HG03159 (cell line): ENCODE data around the gene RASGRP4.
A peak's percentile ranks its signal among the peaks of the same experiment; 100 is the strongest.
"Not testable (repeated sequence)": the region's sequence is repeated elsewhere in the genome, so short reads cannot be mapped to it uniquely, and the experiment has no call there.

Experiments
- ATAC-seq: cut with Tn5 transposase; IDR thresholded peaks from one replicate; pipeline ENCODE4 v1.9.1; 2021; ENCODE audit warnings: mild to moderate bottlenecking, moderate library complexity; ENCODE audit not compliant: unreplicated experiment

RASGRP4 gene

DNA sequence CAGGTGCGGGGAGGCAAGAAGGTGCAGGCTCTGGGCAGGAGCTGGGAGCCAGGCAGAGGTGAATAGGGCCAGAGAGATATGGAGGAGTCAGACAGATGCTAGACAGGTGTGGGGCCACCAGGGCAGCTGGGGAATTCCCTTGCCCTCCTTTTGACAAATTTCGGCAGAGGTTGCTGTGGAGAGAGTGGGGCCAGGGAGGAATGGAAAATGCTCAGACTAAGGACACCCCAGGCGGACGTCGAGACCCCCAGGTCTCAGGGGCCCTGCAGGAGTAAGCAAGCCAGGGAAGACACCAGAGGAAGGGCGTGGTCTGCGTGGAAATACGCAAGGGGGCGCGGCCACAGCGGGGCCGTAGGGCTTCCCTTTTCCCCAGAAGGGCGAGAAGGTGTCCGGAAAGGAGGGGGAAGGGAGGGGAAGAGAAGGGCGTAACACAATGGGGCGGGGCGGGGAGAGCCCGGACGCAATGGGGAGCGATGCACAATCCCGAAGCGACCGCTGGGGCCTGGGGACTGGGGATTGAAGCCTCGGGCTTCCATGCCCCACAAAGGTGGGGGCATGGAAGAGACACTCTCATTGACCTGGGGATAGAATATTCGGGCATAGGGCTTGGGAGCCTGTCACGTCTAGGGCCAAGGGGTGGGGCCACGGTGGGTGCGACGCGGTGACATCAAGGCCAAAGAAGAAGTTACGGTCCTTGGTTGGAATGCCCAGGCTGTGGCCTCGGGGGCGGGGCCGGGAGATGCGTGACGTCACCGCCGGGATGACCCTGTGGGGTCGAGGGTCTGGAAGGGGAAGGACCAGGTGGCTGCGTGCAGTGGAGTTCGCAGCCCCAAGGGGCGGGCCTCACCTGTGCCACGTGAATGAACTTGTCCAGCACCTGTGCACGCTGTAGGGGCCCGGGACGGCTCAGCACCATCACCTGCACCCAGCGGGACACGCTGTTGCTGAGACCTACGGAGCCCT is 8.2 kb downstream of the RASGRP4 start:
- ATAC-seq: no peak

DNA sequence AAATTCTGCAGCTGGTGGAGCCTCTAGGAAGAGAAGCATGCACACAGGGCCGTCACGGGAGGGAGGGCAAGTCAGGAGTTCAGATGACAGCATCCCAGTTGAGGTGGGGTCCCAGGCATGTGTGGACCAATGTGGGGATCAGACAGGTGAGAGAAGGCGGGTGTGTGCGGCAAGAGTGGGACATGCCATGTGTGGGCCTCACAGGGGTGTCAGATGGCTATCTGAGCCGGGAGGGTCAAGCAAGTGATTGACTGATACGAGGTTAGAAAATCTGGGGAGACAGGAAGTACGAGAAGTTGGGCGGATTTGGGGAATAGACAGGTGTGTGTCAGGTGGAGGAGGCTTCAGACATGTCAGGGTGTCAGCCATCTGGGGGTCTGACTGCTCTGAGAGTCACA is 8.9 kb downstream of the RASGRP4 start:
- ATAC-seq: no peak

DNA sequence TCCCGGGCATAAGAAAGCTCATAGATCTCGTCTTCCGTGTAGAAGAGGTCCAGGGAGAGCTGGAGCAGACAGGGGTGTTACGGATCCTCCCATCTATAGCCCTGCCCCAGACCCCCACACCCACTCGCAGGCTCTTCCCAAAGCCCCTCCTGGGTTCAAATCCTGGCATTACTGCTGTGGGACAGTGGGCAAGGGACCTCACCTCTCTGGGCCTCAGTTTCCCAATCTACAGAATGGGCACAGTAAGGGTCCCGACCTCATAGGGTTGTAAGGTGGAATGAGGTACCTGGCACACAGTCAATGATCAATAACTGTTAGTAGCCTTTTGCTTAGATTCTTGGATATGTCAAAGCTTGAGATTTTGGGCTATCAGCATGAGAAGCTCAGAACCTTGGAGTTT is 12.6 kb downstream of the RASGRP4 start:
- no peak for ATAC-seq

DNA sequence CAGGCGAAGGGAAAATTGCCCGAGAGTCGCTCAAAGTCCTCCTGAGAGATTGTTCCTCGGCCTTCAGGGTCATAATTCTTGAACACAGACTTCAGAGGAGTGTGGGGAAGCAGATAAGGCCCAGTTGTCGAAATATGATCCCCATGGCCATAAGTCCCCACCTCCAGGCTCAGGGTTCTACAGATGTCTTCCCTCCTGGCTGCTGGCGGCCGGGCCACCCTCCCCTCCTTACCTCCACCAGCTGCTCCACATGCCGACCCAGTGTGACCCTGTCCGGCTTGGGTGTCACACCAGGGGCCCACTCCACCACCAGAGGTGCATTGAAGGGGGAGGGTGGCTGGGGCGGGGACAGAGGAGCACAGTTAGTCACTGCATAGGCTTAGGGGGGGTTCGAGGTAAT is 13.1 kb downstream of the RASGRP4 start:
- no peak for ATAC-seq

DNA sequence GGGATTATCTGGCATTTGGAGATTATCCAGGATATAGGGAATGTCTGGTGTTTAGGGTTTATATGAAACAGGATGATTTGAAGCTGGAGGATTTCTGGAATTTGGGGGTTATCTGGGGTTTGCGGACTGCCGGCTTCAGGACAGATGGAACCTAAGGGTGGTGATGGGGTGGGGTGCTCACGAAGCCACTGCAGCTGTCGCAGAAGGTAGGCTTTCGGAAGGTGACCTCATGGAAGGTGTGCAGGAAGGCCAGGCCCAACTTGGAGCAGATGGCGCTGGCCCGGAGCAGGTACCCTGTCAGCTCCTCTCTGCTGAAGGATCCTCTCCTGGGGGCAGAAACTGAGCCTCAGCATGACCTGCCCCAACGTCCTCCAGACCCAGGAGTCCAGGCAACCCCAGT is 13.5 kb downstream of the RASGRP4 start:
- no peak for ATAC-seq

- ATAC-seq: not testable (repeated sequence)
Measured at GRCh38 chr19:38411898-38412297, 14.1 kb downstream of the RASGRP4 start.

GRCh38 chr19:38411041-38411712 is 14.8 kb downstream of the RASGRP4 start:
- no peak for ATAC-seq

GRCh38 chr19:38410407-38410806 is 15.6 kb downstream of the RASGRP4 start:
- ATAC-seq: not testable (repeated sequence)

DNA sequence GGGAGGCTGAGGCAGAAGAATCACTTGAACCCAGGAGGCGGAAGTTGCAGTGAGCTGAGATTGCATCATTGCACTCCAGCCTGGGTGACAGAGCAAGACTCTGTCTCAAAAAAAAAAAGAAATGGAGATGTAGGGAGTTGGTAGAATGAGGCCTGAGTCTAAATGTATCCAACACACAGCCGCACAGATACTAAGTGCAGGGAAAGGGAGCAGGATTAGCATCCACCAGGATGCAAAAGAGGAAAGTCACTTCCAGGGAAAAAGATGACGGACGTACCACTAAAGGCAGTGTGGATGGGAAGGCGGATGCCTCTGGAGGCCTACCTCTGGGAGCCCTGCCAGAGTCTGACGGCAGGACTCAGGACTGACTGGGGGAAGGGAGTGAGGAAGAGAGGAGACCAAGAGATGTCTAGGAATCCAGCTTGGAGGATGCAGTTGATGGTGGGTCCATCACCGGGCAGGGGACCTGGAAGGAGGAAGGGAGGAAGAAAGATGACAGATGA is 16.3 kb downstream of the RASGRP4 start:
- no peak for ATAC-seq

- no peak for ATAC-seq
Measured at GRCh38 chr19:38405276-38405675, 20.7 kb downstream of the RASGRP4 start.

DNA sequence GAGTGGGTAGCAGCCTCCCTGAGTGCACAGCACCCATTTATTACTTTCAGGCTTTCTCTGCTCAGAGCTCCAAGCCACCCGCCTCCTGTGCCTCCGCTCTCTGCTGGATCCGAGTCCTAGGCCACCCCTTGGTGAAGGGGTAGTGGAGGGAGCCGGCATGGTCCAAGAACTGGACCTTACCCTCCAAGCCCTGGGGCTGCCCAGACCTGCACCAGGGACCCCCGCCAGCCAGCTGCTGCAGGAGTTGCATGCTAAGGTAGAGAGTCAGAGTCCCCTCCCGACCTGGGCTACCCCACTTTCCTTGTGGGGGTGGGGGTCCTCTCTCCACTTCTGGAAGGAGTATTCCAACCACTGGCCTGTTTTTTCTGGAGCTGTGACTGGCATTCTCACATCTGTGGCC is 21.2 kb downstream of the RASGRP4 start:
- no peak for ATAC-seq

DNA sequence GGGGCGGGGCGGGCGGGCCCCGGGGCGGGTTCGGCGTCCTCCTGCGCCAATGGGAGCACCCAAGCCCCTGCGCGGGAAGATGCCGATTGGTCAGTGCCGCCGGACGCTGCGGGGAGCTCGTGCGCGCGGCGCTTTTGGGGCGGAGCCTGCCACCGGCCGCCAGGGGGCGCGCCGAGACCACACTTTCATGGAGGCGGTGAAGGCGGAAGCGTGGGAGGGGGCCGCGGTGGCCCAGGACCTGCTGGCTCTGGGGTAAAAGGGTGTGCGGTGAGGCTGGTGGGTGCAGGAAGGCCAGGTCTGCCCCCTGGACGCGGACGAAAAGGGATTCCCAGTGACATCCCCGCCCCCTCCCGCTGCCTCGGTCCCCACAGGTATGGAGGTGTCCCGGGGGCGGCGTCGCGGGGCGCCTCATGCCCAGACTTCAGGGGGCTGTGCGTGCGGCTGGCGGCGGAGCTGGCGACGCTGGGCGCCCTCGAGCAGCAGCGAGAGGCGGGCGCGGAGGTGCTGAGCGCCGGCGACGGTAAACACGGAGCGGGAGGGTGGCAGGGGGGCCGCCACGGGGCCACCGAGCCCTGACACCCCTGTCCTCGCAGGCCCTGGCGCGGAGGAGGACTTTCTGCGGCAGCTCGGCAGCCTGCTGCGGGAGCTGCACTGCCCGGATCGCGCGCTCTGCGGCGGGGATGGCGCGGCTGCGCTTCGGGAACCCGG is 22.9 kb downstream of the RASGRP4 start, which contains the start of gene FAM98C:
Gene FAM98C, plus strand, starts transcription at position 127 of the 708 bp plus-strand sequence. Its CDS starts 61 bp downstream, at position 188.
- ATAC-seq: peak; percentile 85

DNA sequence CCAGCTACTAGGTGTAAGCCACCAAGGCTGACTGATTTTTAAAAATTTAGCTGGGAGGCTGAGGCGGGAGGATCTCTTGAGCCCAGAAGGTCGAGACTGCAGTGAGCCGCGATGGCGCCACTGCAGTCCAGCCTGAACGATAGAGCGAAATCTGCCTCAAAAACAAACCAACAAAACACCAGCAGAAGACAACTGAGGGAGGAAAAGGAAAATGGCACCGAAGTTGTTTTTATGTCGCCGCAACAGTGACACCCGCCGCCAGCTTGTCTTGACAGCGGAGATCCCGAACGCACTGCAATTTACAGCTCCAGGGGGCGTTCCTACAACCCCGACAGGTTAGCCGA is 23.4 kb downstream of the RASGRP4 start:
- ATAC-seq: no peak

GRCh38 chr19:38401148-38401547 is 24.9 kb downstream of the RASGRP4 start:
- no peak for ATAC-seq

GRCh38 chr19:38400361-38400760 is 25.7 kb downstream of the RASGRP4 start:
- no peak for ATAC-seq

GRCh38 chr19:38399537-38399936 is 26.5 kb downstream of the RASGRP4 start:
- no peak for ATAC-seq

GRCh38 chr19:38399081-38399480 is 26.9 kb downstream of the RASGRP4 start:
- no peak for ATAC-seq

DNA sequence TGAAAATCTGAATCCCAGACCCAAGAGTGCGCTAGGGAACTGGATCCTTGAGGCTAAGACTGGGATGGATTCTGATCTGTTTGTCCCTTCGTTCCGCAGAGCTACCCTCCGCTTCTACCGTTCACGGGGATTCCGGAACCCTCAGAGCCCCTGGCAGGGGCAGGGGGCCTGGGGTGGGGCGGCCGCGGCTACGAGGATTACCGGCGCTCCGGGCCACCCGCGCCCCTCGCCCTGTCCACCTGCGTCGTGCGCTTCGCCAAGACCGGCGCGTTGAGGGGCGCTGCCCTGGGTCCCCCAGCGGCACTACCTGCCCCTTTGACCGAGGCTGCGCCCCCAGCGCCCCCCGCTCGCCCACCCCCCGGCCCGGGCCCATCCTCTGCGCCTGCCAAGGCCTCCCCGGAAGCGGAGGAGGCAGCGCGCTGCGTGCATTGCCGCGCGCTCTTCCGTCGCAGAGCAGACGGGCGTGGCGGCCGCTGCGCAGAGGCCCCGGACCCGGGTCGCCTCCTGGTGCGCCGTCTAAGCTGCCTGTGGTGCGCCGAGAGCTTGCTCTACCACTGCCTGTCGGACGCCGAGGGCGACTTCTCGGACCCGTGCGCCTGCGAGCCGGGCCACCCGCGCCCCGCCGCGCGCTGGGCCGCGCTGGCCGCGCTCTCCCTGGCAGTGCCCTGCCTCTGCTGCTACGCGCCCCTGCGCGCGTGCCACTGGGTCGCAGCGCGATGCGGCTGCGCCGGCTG is 30.5 kb downstream of the RASGRP4 start:
- no peak for ATAC-seq

DNA sequence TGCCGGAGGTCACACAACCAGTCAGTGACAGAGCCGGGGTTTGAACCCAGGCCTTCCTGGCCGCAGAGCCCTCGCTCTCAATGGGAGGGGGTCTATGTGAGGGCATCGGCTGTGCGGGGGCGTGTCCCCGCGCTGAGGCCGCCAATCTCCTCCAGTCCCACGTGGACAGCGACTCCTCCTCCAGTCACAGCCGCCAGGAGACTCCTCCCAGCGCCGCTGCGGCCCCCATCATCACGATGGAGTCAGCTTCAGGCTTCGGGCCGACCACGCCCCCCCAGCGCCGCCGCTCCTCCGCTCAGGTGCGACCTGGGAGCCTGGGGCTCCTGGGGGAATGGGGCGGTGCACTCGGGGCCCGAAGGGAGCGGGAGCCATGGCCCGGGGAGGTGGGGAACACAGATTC is 31.5 kb downstream of the RASGRP4 start:
- no peak for ATAC-seq

- no peak for ATAC-seq
Measured at GRCh38 chr19:38392707-38393308, 33.2 kb downstream of the RASGRP4 start.
